ENCODE measurements around the gene TBX21. TPM values are rescaled to one million over a fixed set of nuclear protein-coding genes. Genes with fewer than 3 reads are reported as not detected.

The TBX21 gene
- polyA plus RNA-seq, 1 donor from 2014 or later = not detected

DNA sequence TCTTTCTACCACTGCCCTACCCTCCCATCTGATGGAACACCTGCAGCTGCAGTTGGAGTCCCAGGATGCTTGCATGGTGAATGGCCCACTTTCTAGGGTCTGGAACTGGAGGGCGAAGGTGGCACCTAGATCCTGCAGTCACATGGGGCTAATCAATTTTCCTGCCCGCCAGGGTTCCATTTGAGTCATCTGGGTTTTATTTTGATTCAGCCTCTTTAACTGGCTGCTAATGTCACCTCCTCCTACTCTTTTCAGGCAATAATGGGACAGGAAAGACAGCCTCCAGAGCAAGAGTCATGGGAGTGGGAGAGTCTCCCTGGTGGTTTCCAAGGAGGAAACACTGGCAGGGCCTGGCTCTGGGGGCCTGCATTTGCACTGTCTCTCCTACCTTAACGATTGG, 42.9 kb upstream of the TBX21 start:
- H3K36me3 ChIP-seq (ENCODE audit: insufficient read depth, low read length) = no peaks in the 10 kb centered on the region
- H3K27ac ChIP-seq (ENCODE audit: low read length) = no peak overlapping the region
- H3K4me3 ChIP-seq (ENCODE audit: low read length) = no peak overlapping the region
- no peak overlapping the region for H3K9ac ChIP-seq (ENCODE audit: low read length)
- no peaks in the 10 kb centered on the region for H3K9me3 ChIP-seq (ENCODE audit: low read length)
- H3K4me2 ChIP-seq (ENCODE audit: low read length) = no peak overlapping the region
- H2AFZ ChIP-seq (ENCODE audit: low read depth, low read length) = no peak overlapping the region
- H3F3A ChIP-seq (ENCODE audit: insufficient read depth, low read length, poor library complexity, severe bottlenecking) = no peaks in the 10 kb centered on the region
- H4K20me1 ChIP-seq (ENCODE audit: insufficient read depth) = no peaks in the 10 kb centered on the region
- no peaks in the 10 kb centered on the region for H3K27me3 ChIP-seq (ENCODE audit: insufficient read depth, low read depth, low read length)
- TF ChIP-seq POLR2AphosphoS5 (IDR thresholded peaks at IDR 0.05) = no peak
- H3K9me2 ChIP-seq (ENCODE audit: insufficient read depth, low read length) = no peaks in the 10 kb centered on the region
- no peaks in the 10 kb centered on the region for H3K79me2 ChIP-seq (replicated peaks; ENCODE audit: insufficient read depth, low read length)

DNA sequence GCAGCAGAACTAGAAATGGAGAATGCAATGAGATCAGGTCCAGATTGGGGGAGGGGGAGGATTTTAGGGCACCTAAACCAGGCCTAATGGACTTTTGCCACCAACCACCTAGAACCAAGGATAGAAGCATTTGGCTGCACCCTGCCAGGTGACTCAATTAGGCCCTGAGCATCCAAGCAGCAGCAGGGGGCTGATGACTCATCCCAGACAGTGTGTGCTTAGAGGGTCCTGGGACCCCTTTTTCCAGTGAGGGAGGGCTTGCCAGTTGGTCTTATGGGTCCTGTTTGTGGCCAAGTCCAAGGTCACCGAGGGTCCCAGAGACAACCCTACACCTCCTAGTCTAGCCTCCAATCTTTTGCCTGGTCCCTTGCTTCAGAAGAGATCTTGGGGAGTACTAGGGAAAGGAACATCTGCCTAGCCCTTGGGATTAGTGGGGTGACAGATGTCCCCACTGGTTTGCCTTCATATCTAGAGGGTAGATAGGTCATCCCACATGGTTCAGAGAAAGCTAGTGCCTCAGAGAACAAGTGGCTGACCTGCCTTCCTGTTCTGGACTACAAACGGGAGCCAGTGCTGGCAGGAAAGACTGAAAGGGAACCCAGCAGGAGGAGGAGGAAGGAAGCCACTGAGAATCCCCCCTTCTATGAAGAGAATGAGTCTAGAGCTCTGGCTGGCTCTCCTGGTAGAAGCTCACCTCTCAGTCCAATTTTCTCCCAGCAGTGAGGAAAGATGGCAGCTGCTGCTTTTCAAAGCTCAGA, 40.7 kb upstream of the TBX21 start:
- H3K27ac ChIP-seq (ENCODE audit: low read length) = no peak overlapping the region
- no peak overlapping the region for H2AFZ ChIP-seq (ENCODE audit: low read depth, low read length)
- no peaks in the 10 kb centered on the region for H3K27me3 ChIP-seq (ENCODE audit: insufficient read depth, low read depth, low read length)
- H3K4me3 ChIP-seq (ENCODE audit: low read length) = no peak overlapping the region
- H3K36me3 ChIP-seq (ENCODE audit: insufficient read depth, low read length) = no peaks in the 10 kb centered on the region
- no peaks in the 10 kb centered on the region for H3K9me3 ChIP-seq (ENCODE audit: low read length)
- TF ChIP-seq, protein P1, sequence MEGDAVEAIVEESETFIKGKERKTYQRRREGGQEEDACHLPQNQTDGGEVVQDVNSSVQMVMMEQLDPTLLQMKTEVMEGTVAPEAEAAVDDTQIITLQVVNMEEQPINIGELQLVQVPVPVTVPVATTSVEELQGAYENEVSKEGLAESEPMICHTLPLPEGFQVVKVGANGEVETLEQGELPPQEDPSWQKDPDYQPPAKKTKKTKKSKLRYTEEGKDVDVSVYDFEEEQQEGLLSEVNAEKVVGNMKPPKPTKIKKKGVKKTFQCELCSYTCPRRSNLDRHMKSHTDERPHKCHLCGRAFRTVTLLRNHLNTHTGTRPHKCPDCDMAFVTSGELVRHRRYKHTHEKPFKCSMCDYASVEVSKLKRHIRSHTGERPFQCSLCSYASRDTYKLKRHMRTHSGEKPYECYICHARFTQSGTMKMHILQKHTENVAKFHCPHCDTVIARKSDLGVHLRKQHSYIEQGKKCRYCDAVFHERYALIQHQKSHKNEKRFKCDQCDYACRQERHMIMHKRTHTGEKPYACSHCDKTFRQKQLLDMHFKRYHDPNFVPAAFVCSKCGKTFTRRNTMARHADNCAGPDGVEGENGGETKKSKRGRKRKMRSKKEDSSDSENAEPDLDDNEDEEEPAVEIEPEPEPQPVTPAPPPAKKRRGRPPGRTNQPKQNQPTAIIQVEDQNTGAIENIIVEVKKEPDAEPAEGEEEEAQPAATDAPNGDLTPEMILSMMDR (IDR thresholded peaks at IDR 0.05; ENCODE audit: poor library complexity, severe bottlenecking) = no peak
- TF ChIP-seq, protein P2, sequence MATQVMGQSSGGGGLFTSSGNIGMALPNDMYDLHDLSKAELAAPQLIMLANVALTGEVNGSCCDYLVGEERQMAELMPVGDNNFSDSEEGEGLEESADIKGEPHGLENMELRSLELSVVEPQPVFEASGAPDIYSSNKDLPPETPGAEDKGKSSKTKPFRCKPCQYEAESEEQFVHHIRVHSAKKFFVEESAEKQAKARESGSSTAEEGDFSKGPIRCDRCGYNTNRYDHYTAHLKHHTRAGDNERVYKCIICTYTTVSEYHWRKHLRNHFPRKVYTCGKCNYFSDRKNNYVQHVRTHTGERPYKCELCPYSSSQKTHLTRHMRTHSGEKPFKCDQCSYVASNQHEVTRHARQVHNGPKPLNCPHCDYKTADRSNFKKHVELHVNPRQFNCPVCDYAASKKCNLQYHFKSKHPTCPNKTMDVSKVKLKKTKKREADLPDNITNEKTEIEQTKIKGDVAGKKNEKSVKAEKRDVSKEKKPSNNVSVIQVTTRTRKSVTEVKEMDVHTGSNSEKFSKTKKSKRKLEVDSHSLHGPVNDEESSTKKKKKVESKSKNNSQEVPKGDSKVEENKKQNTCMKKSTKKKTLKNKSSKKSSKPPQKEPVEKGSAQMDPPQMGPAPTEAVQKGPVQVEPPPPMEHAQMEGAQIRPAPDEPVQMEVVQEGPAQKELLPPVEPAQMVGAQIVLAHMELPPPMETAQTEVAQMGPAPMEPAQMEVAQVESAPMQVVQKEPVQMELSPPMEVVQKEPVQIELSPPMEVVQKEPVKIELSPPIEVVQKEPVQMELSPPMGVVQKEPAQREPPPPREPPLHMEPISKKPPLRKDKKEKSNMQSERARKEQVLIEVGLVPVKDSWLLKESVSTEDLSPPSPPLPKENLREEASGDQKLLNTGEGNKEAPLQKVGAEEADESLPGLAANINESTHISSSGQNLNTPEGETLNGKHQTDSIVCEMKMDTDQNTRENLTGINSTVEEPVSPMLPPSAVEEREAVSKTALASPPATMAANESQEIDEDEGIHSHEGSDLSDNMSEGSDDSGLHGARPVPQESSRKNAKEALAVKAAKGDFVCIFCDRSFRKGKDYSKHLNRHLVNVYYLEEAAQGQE (IDR thresholded peaks at IDR 0.05; ENCODE audit: borderline replicate concordance) = no peak
- TF ChIP-seq EZH2 (IDR thresholded peaks at IDR 0.05; ENCODE audit: borderline replicate concordance, insufficient read depth, low read length, poor library complexity, severe bottlenecking) (no peak), SMC3 (conservative IDR thresholded peaks at IDR 0.05; ENCODE audit: poor library complexity) (no peak), TAF1 (IDR thresholded peaks at IDR 0.05; ENCODE audit: low read depth) (no peak), EP300 (conservative IDR thresholded peaks at IDR 0.05; ENCODE audit: poor library complexity, severe bottlenecking) (no peak), MXI1 (conservative IDR thresholded peaks at IDR 0.05; ENCODE audit: poor library complexity, severe bottlenecking) (no peak)
- H3F3A ChIP-seq (ENCODE audit: insufficient read depth, low read length, poor library complexity, severe bottlenecking) = no peaks in the 10 kb centered on the region
- no peaks in the 10 kb centered on the region for H3K9me2 ChIP-seq (ENCODE audit: insufficient read depth, low read length)
- H3K79me2 ChIP-seq (replicated peaks; ENCODE audit: insufficient read depth, low read length) = no peaks in the 10 kb centered on the region
- no peaks in the 10 kb centered on the region for H4K20me1 ChIP-seq (ENCODE audit: insufficient read depth)
- no peak overlapping the region for H3K4me2 ChIP-seq (ENCODE audit: low read length)
- H3K9ac ChIP-seq (ENCODE audit: low read length) = no peak overlapping the region
